K562 (cell line): ENCODE data around the gene EFEMP2. TPM values are rescaled to one million over a fixed set of nuclear protein-coding genes. Genes with fewer than 3 reads are reported as not detected.

Experiments used
- CBX1 ChIP-seq: sonication (generic); IDR thresholded peaks from 2 replicates; pipeline ENCODE4 v1.6.1; 2016; ENCODE audit warnings: antibody characterized with exemption, low read depth, mild to moderate bottlenecking
- CBX3 ChIP-seq, 2 experiments: IDR thresholded peaks; 1 replicate in 1 of 2; 2 replicates in 1 of 2; pipeline ENCODE4 v1.6.1; 2012; ENCODE audit warnings: inconsistent platforms in 2 of 2, low read length in 2 of 2, borderline replicate concordance in 1 of 2, control low read depth in 1 of 2
- CC2D1A ChIP-seq: fragments of 450-650 bp; IDR thresholded peaks from 2 replicates; pipeline ENCODE4 v1.6.1; 2017; ENCODE audit warnings: mild to moderate bottlenecking
- CREB1 ChIP-seq, 2 experiments: sonication (generic) in 1 of 2; formaldehyde crosslinking in 1 of 2; IDR thresholded peaks; 2 replicates each; pipeline versions ENCODE4 v1.6.1 to v1.8.0; 2012 to 2022; ENCODE audit warnings: inconsistent platforms in 1 of 2, mild to moderate bottlenecking in 1 of 2, missing genetic modification reagents in 1 of 2, moderate library complexity in 1 of 2
- E2F3 ChIP-seq: fragments of 250-450 bp; sonication (Bioruptor Pico); IDR thresholded peaks from 2 replicates; pipeline ENCODE4 v1.4.0; 2020; ENCODE audit warnings: mild to moderate bottlenecking
- FOSL1 ChIP-seq: fragments of 200-800 bp; sonication (Bioruptor generic); conservative IDR thresholded peaks from 2 replicates; pipeline ENCODE4 v1.6.1; 2016; ENCODE audit warnings: missing genetic modification characterization, missing compliant biosample characterization
- FOXJ2 ChIP-seq: fragments of 200-800 bp; sonication (Bioruptor generic); IDR thresholded peaks from 2 replicates; pipeline ENCODE4 v1.6.1; 2016; ENCODE audit warnings: missing genetic modification characterization, missing compliant biosample characterization
- HNRNPUL1 ChIP-seq: fragments of 200-400 bp; formaldehyde crosslinking; IDR thresholded peaks from 2 replicates; pipeline ENCODE4 v1.6.1; 2017; ENCODE audit warnings: low read length
- PHF20 ChIP-seq: fragments of 450-650 bp; IDR thresholded peaks from 2 replicates; pipeline ENCODE4 v1.6.1; 2018; ENCODE audit not compliant: partially characterized antibody
- RBM25 ChIP-seq: fragments of 200-400 bp; formaldehyde crosslinking; IDR thresholded peaks from 2 replicates; pipeline ENCODE4 v1.6.1; 2018; ENCODE audit warnings: low read length, low read depth, moderate library complexity; ENCODE audit not compliant: severe bottlenecking
- RFX1 ChIP-seq: fragments of 450-650 bp; IDR thresholded peaks from 2 replicates; pipeline ENCODE4 v1.6.1; 2016; ENCODE audit warnings: mild to moderate bottlenecking, moderate library complexity
- SLC30A9 ChIP-seq: fragments of 250-450 bp; sonication (Bioruptor Pico); IDR thresholded peaks from 2 replicates; pipeline ENCODE4 v1.8.0; 2022; ENCODE audit warnings: mild to moderate bottlenecking, moderate library complexity
- SMARCE1 ChIP-seq: fragments of 450-650 bp; IDR thresholded peaks from 2 replicates; pipeline ENCODE4 v1.7.1; 2016; ENCODE audit warnings: mild to moderate bottlenecking
- TCF3 ChIP-seq: sonication (generic); formaldehyde crosslinking; IDR thresholded peaks from 2 replicates; pipeline ENCODE4 v1.4.0; 2020; ENCODE audit warnings: mild to moderate bottlenecking, missing genetic modification reagents
- ZBTB17 ChIP-seq: fragments of 450-650 bp; formaldehyde crosslinking; IDR thresholded peaks from 2 replicates; pipeline ENCODE4 v1.4.0; 2020; ENCODE audit warnings: mild to moderate bottlenecking
- ZFP36 ChIP-seq: fragments of 150-350 bp; IDR thresholded peaks from 2 replicates; pipeline ENCODE4 v1.6.1; 2018; ENCODE audit warnings: low read length, low read depth; ENCODE audit not compliant: partially characterized antibody
- ZNF12 ChIP-seq: sonication (generic); formaldehyde crosslinking; IDR thresholded peaks from 2 replicates; pipeline ENCODE4 v1.4.0; 2020; ENCODE audit warnings: mild to moderate bottlenecking, missing genetic modification reagents
- ZNF717 ChIP-seq: fragments of 250-450 bp; sonication (Bioruptor Pico); IDR thresholded peaks from 2 replicates; pipeline ENCODE4 v1.5.0; 2021
- polyA plus RNA-seq, 8 experiments: library from polyadenylated mRNA; depleted of rRNA in 4 of 8; stranded (reverse) in 5 of 8; unstranded in 3 of 8; fragments of >200 nt; fragmentation: Nextera tagmentation in 2 of 8; fragmentation: Illumina TruSeq in 1 of 8; extraction: Ambion mirVana in 2 of 8; extraction: Trizol in 1 of 8; gene quantifications; 2 replicates each; pipeline versions ENCODE4 v1.2.1 to v1.2.3, GENCODE V29; 2011 to 2014; ENCODE audit warnings: inconsistent platforms in 1 of 8, missing spikeins in 1 of 8
- total RNA-seq, 7 experiments: library from RNA; depleted of rRNA in 6 of 7; stranded (reverse); fragments of >200 nt in 6 of 7; fragmentation: Illumina TruSeq in 2 of 7; extraction: Trizol in 2 of 7; gene quantifications; 2 replicates each; pipeline versions ENCODE4 v1.2.1 to v1.2.3, GENCODE V29; 2011 to 2021; ENCODE audit warnings: low replicate concordance in 1 of 7
- TF ChIP-seq, protein P1 (sequence below): sonication (generic); formaldehyde crosslinking; IDR thresholded peaks from 2 replicates; pipeline ENCODE4 v1.8.1; 2023; ENCODE audit warnings: mild to moderate bottlenecking, missing genetic modification reagents
- TF ChIP-seq, protein P2 (sequence below): fragments of 450-650 bp; IDR thresholded peaks from 2 replicates; pipeline ENCODE4 v1.7.0; 2016; ENCODE audit warnings: borderline replicate concordance
- TF ChIP-seq, protein P3 (sequence below), 2 experiments: fragments of 450-650 bp in 1 of 2; sonication (generic) in 1 of 2; formaldehyde crosslinking; conservative IDR thresholded peaks; 2 replicates each; pipeline versions ENCODE4 v1.4.0 to v1.8.1; 2020 to 2022; ENCODE audit warnings: mild to moderate bottlenecking in 1 of 2, missing genetic modification reagents in 1 of 2

EFEMP2 gene
- total and polyA plus RNA-seq, 9 of the 15 experiments (the other 6 are each of a cell fraction or from before 2014, with no cell fraction given) = 0.07 to 2.9 (median 0.69) TPM; not detected in 1

DNA sequence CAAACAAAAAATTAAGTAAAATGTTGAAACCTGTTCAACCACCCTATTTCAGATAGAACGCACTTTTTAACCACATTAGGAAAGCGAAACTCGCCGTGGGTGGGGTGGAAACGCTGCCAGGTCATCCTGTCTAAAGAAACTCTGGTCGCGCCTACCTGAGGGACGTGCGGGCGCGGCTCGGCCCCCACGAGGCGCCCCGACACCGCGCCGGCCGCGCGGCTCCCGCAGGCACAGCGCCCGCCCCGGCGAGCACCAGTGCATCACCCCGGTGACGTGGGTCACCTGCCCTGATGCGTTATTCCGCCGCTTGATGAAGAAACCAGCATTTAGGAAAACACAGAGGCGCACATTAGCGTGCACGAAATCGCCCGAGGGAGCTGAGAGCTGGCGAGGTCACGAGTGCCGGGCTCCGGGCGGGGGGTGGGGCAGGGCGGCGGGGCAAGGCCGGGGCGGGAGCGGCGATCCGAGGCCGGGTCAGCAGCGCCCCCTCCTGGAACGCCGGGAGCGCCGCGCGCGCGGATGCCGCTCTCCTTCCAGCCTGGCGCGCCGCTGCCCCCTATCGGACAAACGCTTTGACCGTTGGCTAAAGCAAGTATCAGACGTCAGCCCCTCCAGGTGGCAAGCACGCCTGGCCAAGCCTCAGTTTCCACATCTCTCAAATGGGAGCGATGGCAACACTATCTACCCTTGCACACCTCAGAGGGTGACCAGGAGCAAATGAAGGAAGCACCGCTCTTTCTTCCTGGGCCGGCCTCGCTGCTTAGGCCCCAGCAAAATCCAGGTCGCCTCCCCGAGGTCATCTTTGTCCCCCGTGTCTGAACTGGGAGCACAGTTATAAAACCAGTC lies 54.5 kb downstream of the EFEMP2 start (continued):
- TF ChIP-seq FOSL1 = peak; percentile 46; the same call in 1 of the 2 replicates
- TF ChIP-seq TCF3 (CRISPR knock-in tag) = 0 out of 2 replicates have a peak, but pooled peaks have one; percentile 12
- TF ChIP-seq PHF20 = peak; percentile 7
- no peak; the same call in 1 of the 2 replicates for TF ChIP-seq ZNF12
- TF ChIP-seq CBX3 (IDR thresholded peaks at IDR 0.05; ENCODE audit: borderline replicate concordance in 1 of 2, low read length in 2 of 2) = peak in 1 of 2 experiments; percentile 80; a peak in 1 of 3 replicates
- TF ChIP-seq E2F3 = peak; percentile 52; the same call in 1 of the 2 replicates
- TF ChIP-seq FOXJ2 (tag) = no peak
- no peak for TF ChIP-seq HNRNPUL1
- TF ChIP-seq ZFP36 = peak; percentile 57
- no peak for TF ChIP-seq ZNF717 (CRISPR knock-in tag)
- TF ChIP-seq CREB1 (IDR thresholded peaks at IDR 0.05) = no peak
- peak; percentile 81 for TF ChIP-seq CREB1 (CRISPR knock-in tag; IDR thresholded peaks at IDR 0.05)
- no peak for TF ChIP-seq ZBTB17 (CRISPR knock-in tag)
- peak; percentile 20; the same call in 1 of the 2 replicates for TF ChIP-seq CC2D1A
- no peak for TF ChIP-seq RFX1
- TF ChIP-seq, protein P1, sequence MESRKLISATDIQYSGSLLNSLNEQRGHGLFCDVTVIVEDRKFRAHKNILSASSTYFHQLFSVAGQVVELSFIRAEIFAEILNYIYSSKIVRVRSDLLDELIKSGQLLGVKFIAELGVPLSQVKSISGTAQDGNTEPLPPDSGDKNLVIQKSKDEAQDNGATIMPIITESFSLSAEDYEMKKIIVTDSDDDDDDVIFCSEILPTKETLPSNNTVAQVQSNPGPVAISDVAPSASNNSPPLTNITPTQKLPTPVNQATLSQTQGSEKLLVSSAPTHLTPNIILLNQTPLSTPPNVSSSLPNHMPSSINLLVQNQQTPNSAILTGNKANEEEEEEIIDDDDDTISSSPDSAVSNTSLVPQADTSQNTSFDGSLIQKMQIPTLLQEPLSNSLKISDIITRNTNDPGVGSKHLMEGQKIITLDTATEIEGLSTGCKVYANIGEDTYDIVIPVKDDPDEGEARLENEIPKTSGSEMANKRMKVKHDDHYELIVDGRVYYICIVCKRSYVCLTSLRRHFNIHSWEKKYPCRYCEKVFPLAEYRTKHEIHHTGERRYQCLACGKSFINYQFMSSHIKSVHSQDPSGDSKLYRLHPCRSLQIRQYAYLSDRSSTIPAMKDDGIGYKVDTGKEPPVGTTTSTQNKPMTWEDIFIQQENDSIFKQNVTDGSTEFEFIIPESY (CRISPR knock-in tag) = peak; percentile 86
- TF ChIP-seq SMARCE1 = no peak
- TF ChIP-seq, protein P2, sequence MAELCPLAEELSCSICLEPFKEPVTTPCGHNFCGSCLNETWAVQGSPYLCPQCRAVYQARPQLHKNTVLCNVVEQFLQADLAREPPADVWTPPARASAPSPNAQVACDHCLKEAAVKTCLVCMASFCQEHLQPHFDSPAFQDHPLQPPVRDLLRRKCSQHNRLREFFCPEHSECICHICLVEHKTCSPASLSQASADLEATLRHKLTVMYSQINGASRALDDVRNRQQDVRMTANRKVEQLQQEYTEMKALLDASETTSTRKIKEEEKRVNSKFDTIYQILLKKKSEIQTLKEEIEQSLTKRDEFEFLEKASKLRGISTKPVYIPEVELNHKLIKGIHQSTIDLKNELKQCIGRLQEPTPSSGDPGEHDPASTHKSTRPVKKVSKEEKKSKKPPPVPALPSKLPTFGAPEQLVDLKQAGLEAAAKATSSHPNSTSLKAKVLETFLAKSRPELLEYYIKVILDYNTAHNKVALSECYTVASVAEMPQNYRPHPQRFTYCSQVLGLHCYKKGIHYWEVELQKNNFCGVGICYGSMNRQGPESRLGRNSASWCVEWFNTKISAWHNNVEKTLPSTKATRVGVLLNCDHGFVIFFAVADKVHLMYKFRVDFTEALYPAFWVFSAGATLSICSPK = no peak
- TF ChIP-seq, protein P3, sequence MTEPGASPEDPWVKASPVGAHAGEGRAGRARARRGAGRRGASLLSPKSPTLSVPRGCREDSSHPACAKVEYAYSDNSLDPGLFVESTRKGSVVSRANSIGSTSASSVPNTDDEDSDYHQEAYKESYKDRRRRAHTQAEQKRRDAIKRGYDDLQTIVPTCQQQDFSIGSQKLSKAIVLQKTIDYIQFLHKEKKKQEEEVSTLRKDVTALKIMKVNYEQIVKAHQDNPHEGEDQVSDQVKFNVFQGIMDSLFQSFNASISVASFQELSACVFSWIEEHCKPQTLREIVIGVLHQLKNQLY (CRISPR knock-in tag; conservative IDR thresholded peaks at IDR 0.05) = no peak
- TF ChIP-seq RBM25 = peak; percentile 75
- TF ChIP-seq SLC30A9 (CRISPR knock-in tag) = no peak
- TF ChIP-seq CBX1 = peak; percentile 85; the same call in 1 of the 2 replicates
